K562 (cell line): ENCODE measurements around the gene ZBTB33. TPM values are rescaled to one million over a fixed set of nuclear protein-coding genes. Genes with fewer than 3 reads are reported as not detected.

Experiments used
- ARID3A ChIP-seq: IDR thresholded peaks from 2 replicates; pipeline ENCODE4 v1.6.1; 2012; ENCODE audit warnings: low read depth, low read length, improper control_type of control experiment, borderline replicate concordance
- ATF7 ChIP-seq: fragments of 450-650 bp; IDR thresholded peaks from 2 replicates; pipeline ENCODE4 v1.7.1; 2014; ENCODE audit warnings: mild to moderate bottlenecking, moderate library complexity
- CHAMP1 ChIP-seq: fragments of 450-650 bp; IDR thresholded peaks from 2 replicates; pipeline ENCODE4 v1.6.1; 2016; ENCODE audit warnings: mild to moderate bottlenecking
- CTCFL ChIP-seq: IDR thresholded peaks from 2 replicates; pipeline ENCODE4 v1.6.1; 2011; ENCODE audit warnings: borderline replicate concordance, low read depth, mild to moderate bottlenecking, moderate library complexity, low read length; ENCODE audit not compliant: insufficient read depth, poor library complexity, severe bottlenecking
- DACH1 ChIP-seq: fragments of 450-650 bp; IDR thresholded peaks from 2 replicates; pipeline ENCODE4 v1.6.1; 2018; ENCODE audit not compliant: partially characterized antibody
- POLR2AphosphoS5 ChIP-seq: IDR thresholded peaks from 2 replicates; pipeline ENCODE4 v1.6.1; 2011; ENCODE audit warnings: mild to moderate bottlenecking, low read depth, low read length, moderate library complexity; ENCODE audit not compliant: control insufficient read depth, insufficient read depth
- SOX6 ChIP-seq: fragments of 450-650 bp; IDR thresholded peaks from 2 replicates; pipeline ENCODE4 v1.6.1; 2014; ENCODE audit warnings: mild to moderate bottlenecking
- TAF7 ChIP-seq: fragments of 450-650 bp; IDR thresholded peaks from 2 replicates; pipeline ENCODE4 v1.6.1; 2016; ENCODE audit warnings: missing genetic modification characterization, missing compliant biosample characterization
- TAF9B ChIP-seq: fragments of 450-650 bp; IDR thresholded peaks from 2 replicates; pipeline ENCODE4 v1.6.1; 2018; ENCODE audit warnings: mild to moderate bottlenecking; ENCODE audit not compliant: partially characterized antibody
- ZBTB40 ChIP-seq, 2 experiments: fragments of 450-650 bp in 1 of 2; sonication (generic) in 1 of 2; formaldehyde crosslinking in 1 of 2; IDR thresholded peaks; 2 replicates each; pipeline versions ENCODE4 v1.7.1 to v1.9.0; 2016 to 2022; ENCODE audit warnings: inconsistent platforms in 1 of 2, mild to moderate bottlenecking in 1 of 2, missing genetic modification reagents in 1 of 2
- polyA plus RNA-seq, 8 experiments: library from polyadenylated mRNA; depleted of rRNA in 4 of 8; stranded (reverse) in 5 of 8; unstranded in 3 of 8; fragments of >200 nt; fragmentation: Nextera tagmentation in 2 of 8; fragmentation: Illumina TruSeq in 1 of 8; extraction: Ambion mirVana in 2 of 8; extraction: Trizol in 1 of 8; gene quantifications; 2 replicates each; pipeline versions ENCODE4 v1.2.1 to v1.2.3, GENCODE V29; 2011 to 2014; ENCODE audit warnings: inconsistent platforms in 1 of 8, missing spikeins in 1 of 8
- total RNA-seq, 7 experiments: library from RNA; depleted of rRNA in 6 of 7; stranded (reverse); fragments of >200 nt in 6 of 7; fragmentation: Illumina TruSeq in 2 of 7; extraction: Trizol in 2 of 7; gene quantifications; 2 replicates each; pipeline versions ENCODE4 v1.2.1 to v1.2.3, GENCODE V29; 2011 to 2021; ENCODE audit warnings: low replicate concordance in 1 of 7

Gene ZBTB33
- total and polyA plus RNA-seq, 9 of the 15 experiments (the other 6 are each of a cell fraction or from before 2014, with no cell fraction given), result 5.6 to 29.8 (median 15.6) TPM

GRCh38 chrX:120244735-120245498 lies 5.7 kb upstream of the ZBTB33 start (continued):
- 0 out of 2 replicates have a peak, but pooled peaks have one; percentile 63 for TF ChIP-seq ATF7
- peak; percentile 71 for TF ChIP-seq TAF9B
- peak; percentile 48; the same call in 1 of the 2 replicates for TF ChIP-seq SOX6
- no peak for TF ChIP-seq DACH1
- TF ChIP-seq ARID3A, result no peak
- TF ChIP-seq CHAMP1, result peak; percentile 90
- peak; percentile 91 for TF ChIP-seq ZBTB40 (IDR thresholded peaks at IDR 0.05)
- no peak for TF ChIP-seq ZBTB40 (CRISPR knock-in tag; IDR thresholded peaks at IDR 0.05)
- peak; percentile 36 for TF ChIP-seq TAF7 (tag)
- peak; percentile 9 for TF ChIP-seq CTCFL
- peak; percentile 75 for TF ChIP-seq POLR2AphosphoS5
